HepG2 (cell line): Measurements from ENCODE around the gene LIF. TPM values are rescaled to one million over a fixed set of nuclear protein-coding genes. Genes with fewer than 3 reads are reported as not detected.

Experiments
- AHDC1 ChIP-seq: sonication (generic); formaldehyde crosslinking; IDR thresholded peaks from 2 replicates; pipeline ENCODE4 v1.5.1; 2020; ENCODE audit warnings: mild to moderate bottlenecking, missing genetic modification reagents, borderline replicate concordance
- ELF3 ChIP-seq: IDR thresholded peaks from 2 replicates; pipeline ENCODE4 v1.6.1; 2016; ENCODE audit warnings: missing genetic modification reagents, missing compliant biosample characterization
- RAD51 ChIP-seq: fragments of 450-650 bp; IDR thresholded peaks from 2 replicates; pipeline ENCODE4 v1.6.1; 2016; ENCODE audit warnings: borderline replicate concordance
- REPIN1 ChIP-seq: sonication (generic); formaldehyde crosslinking; IDR thresholded peaks from 2 replicates; pipeline ENCODE4 v1.8.0; 2022; ENCODE audit warnings: missing genetic modification reagents, low read depth, mild to moderate bottlenecking, borderline replicate concordance
- SOX5 ChIP-seq: IDR thresholded peaks from 2 replicates; pipeline ENCODE4 v1.6.1; 2016; ENCODE audit warnings: borderline replicate concordance
- ZNF510 ChIP-seq: sonication (generic); formaldehyde crosslinking; IDR thresholded peaks from 2 replicates; pipeline ENCODE4 v1.4.0; 2020; ENCODE audit warnings: low read depth, mild to moderate bottlenecking, missing genetic modification reagents
- polyA plus RNA-seq, 8 experiments: library from polyadenylated mRNA; depleted of rRNA in 3 of 8; stranded (reverse) in 7 of 8; unstranded in 1 of 8; fragments of >200 nt; fragmentation: Illumina TruSeq in 4 of 8; extraction: Trizol in 4 of 8; gene quantifications; 2 replicates each; pipeline versions ENCODE4 v1.2.1 to v1.2.3, GENCODE V29; 2011 to 2016; ENCODE audit warnings: low read depth in 4 of 8, missing spikeins in 1 of 8, mixed read lengths in 1 of 8; ENCODE audit not compliant: insufficient read depth in 1 of 8
- total RNA-seq, 5 experiments: library from RNA; depleted of rRNA; stranded (reverse); fragments of >200 nt; fragmentation: Illumina TruSeq; extraction: Trizol; gene quantifications; 2 replicates each; pipeline ENCODE4 v1.2.3, GENCODE V29; 2016; ENCODE audit warnings: low read depth in 1 of 5

Gene LIF
- total and polyA plus RNA-seq, 2 of the 13 experiments (the other 11 are each of a cell fraction or from before 2014, with no cell fraction given), result 3.6 to 8.5 TPM

GRCh38 chr22:30289141-30289979, 42.8 kb upstream of the LIF start, which contains the start of gene CASTOR1 (continued):
- no peak for TF ChIP-seq AHDC1 (CRISPR knock-in tag)
- TF ChIP-seq ELF3 (CRISPR knock-in tag), result 0 out of 2 replicates have a peak, but pooled peaks have one; percentile 23
- TF ChIP-seq REPIN1 (CRISPR knock-in tag), result no peak
- no peak for TF ChIP-seq SOX5
- TF ChIP-seq ZNF510 (CRISPR knock-in tag), result no peak
- TF ChIP-seq RAD51, result no peak
